ENCODE data around the gene CYBRD1. TPM values are rescaled to one million over a fixed set of nuclear protein-coding genes. Genes with fewer than 3 reads are reported as not detected.
A peak's percentile ranks its signal among the peaks of the same experiment; 100 is the strongest.

CYBRD1 gene
- total RNA-seq: 100 to 1,000 TPM in 1 of 4 donors, 10 to 100 TPM in 2, 1 to 10 TPM in 1; 5.7 to 176 (median 45.7) TPM

DNA sequence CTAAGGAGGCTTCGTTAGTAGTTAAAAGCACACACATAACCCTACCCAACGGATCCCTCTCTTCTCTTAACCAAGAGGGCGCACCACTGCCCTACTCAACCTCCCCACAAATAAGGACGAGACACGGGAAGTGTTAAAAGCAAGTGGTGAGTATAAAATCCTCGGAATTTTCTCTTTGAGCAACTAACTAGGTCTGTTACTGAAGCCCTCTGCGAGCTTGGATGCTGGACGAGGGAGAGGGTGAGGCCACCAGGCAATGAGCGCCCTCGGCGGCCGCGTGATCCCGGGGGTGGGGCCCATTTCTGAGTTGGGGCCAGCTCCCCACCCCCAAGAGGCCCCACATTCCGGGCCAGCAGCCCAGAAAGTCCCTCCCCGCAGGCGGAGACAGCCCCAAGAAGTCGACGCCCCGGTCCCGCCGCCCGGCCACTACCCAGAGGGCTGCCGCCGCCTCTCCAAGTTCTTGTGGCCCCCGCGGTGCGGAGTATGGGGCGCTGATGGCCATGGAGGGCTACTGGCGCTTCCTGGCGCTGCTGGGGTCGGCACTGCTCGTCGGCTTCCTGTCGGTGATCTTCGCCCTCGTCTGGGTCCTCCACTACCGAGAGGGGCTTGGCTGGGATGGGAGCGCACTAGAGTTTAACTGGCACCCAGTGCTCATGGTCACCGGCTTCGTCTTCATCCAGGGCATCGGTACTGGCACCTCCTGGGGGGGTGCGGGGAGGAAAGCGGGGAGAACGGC is at the start of gene CYBRD1:
Gene CYBRD1, plus strand, starts transcription at position 423 of the 736 bp plus-strand sequence. Its CDS starts 72 bp downstream, at position 495.
- TF ChIP-seq POLR2A (IDR thresholded peaks at IDR 0.05): peak in 2 of 4 donors; percentile 77 to 78
- TF ChIP-seq, protein P1, sequence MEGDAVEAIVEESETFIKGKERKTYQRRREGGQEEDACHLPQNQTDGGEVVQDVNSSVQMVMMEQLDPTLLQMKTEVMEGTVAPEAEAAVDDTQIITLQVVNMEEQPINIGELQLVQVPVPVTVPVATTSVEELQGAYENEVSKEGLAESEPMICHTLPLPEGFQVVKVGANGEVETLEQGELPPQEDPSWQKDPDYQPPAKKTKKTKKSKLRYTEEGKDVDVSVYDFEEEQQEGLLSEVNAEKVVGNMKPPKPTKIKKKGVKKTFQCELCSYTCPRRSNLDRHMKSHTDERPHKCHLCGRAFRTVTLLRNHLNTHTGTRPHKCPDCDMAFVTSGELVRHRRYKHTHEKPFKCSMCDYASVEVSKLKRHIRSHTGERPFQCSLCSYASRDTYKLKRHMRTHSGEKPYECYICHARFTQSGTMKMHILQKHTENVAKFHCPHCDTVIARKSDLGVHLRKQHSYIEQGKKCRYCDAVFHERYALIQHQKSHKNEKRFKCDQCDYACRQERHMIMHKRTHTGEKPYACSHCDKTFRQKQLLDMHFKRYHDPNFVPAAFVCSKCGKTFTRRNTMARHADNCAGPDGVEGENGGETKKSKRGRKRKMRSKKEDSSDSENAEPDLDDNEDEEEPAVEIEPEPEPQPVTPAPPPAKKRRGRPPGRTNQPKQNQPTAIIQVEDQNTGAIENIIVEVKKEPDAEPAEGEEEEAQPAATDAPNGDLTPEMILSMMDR (IDR thresholded peaks at IDR 0.05): no peak
- intact Hi-C loops (cut with DNase I): no loop called here
- 0 to 3% methylated on average over 8 to 21 of the region's 45 CpGs for WGBS, 2 donors
- peak; percentile 11 for DNase-seq
- Histone ChIP-seq H3K36me3 (no peaks in the 10 kb centered on the region), H3K27ac (peak within 1 kb of the TSS; percentile 86 to 95 (median 90)), H3K27me3 (peaks cover 0 to 28% (median 0%) of the 10 kb centered on the region in 4 donors), H3K9me3 (no peaks in the 10 kb centered on the region), H3K4me3 (peak within 1 kb of the TSS; percentile 67 to 82 (median 75)), H3K4me1 (peaks cover 0 to 59% (median 14%) of the 10 kb centered on the region in 3 donors)

DNA sequence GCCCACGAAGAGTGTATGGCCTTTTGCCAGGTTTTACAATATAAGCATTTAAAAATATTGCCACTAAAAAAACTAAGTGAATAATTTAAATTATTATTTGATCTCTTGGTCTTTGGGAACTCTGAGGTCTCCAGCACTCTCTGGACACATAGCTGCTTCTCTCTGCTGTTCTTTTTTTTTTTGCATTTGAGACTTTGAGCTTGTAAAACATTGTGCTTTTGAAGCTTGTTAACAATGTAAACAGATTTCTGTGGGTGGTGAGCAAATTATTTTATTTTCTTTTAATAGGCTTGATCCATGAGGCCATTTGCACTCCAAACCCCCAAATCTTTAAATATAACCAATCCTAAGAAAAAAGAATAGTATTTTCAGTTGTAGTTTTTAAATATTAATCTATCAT is 46.3 kb upstream of the CYBRD1 start:
- no peaks in the 10 kb centered on the region for H3K9me3 ChIP-seq
- no peak overlapping the region for H3K4me3 ChIP-seq
- H3K27me3 ChIP-seq: no peaks in the 10 kb centered on the region
- H3K4me1 ChIP-seq: no peaks in the 10 kb centered on the region
- intact Hi-C loops (cut with DNase I): no loop called here
- no peak for TF ChIP-seq POLR2A (IDR thresholded peaks at IDR 0.05)
- TF ChIP-seq, protein P1 (IDR thresholded peaks at IDR 0.05): no peak
- DNase-seq: no peak
- 54 to 74% methylated on average over 1 of the region's 1 CpG for WGBS, 2 donors
- H3K36me3 ChIP-seq: peaks cover 0 to 90% (median 3%) of the 10 kb centered on the region in 3 donors
- no peak overlapping the region for H3K27ac ChIP-seq

- WGBS, 2 donors: 74 to 88% methylated on average over 1 of the region's 1 CpG
- Histone ChIP-seq H3K4me3 (no peak overlapping the region), H3K27me3 (no peaks in the 10 kb centered on the region), H3K36me3 (peaks cover 0 to 89% (median 1%) of the 10 kb centered on the region in 3 donors), H3K27ac (no peak overlapping the region), H3K4me1 (no peaks in the 10 kb centered on the region), H3K9me3 (no peaks in the 10 kb centered on the region)
- no peak for TF ChIP-seq POLR2A (IDR thresholded peaks at IDR 0.05)
- TF ChIP-seq, protein P1 (IDR thresholded peaks at IDR 0.05): no peak
- no peak for DNase-seq
- intact Hi-C loops (cut with DNase I): no loop called here
Observed at GRCh38 chr2:171478345-171478744, 43.9 kb upstream of the CYBRD1 start.

DNA sequence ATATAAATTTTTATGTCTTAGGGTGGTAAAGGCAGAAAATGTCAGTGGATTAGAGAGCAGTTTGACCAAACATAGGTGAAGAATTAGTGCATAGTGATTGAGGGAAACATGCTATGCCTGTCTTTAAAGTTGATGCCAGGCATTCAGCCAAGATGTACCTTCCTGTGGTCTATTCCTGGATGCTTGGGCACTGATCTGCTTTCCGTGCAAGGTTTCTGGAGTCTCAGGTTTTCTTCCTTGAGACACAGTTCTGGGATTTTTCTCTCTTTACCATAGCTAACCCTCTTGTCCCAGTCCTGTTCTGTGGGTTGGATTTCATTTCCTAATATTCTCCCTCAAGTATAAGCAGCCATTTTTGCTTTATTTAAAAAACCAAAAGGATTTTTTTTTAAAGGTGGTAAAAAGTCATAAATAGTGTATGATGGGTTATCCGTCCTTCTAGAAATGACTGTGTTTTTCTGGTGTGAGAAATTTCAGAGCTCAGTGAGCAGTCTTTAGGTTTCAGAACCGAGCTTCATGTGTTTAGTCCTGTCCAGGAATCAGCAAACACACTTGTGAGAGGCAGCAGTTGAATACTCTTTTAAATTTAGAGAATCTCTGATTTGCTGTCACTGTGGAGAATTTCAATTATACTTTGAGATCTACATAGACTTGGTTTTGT is 43.0 kb upstream of the CYBRD1 start:
- no peak for DNase-seq
- 80 to 87% methylated on average over 3 of the region's 3 CpGs for WGBS, 2 donors
- Histone ChIP-seq H3K4me3 (no peak overlapping the region), H3K4me1 (no peaks in the 10 kb centered on the region), H3K9me3 (no peaks in the 10 kb centered on the region), H3K27me3 (no peaks in the 10 kb centered on the region), H3K27ac (no peak overlapping the region), H3K36me3 (peaks cover 0 to 85% (median 0%) of the 10 kb centered on the region in 3 donors)
- TF ChIP-seq, protein P1 (IDR thresholded peaks at IDR 0.05): no peak
- no peak for TF ChIP-seq POLR2A (IDR thresholded peaks at IDR 0.05)
- intact Hi-C loops (cut with DNase I): no loop called here

GRCh38 chr2:171480908-171481307 is 41.4 kb upstream of the CYBRD1 start:
- Histone ChIP-seq H3K4me1 (no peaks in the 10 kb centered on the region), H3K9me3 (no peaks in the 10 kb centered on the region), H3K27me3 (no peaks in the 10 kb centered on the region), H3K27ac (no peak overlapping the region), H3K4me3 (no peak overlapping the region), H3K36me3 (peaks cover 0 to 72% (median 0%) of the 10 kb centered on the region in 3 donors)
- 94 to 95% methylated on average over 1 of the region's 1 CpG for WGBS, 2 donors
- intact Hi-C loops (cut with DNase I): no loop called here
- DNase-seq: no peak
- TF ChIP-seq, protein P1 (IDR thresholded peaks at IDR 0.05): no peak
- no peak for TF ChIP-seq POLR2A (IDR thresholded peaks at IDR 0.05)

Data from esophagus squamous epithelium (tissue), 5 donors.